AG10803 (cell line): ENCODE data around the gene ASGR1.

Experiments
- DNase-seq: peaks from one replicate; pipeline ENCODE4 v3.0.0; 2010; ENCODE audit warnings: low read depth
- H3K4me3 ChIP-seq: 2 replicates; pipeline ENCODE4 v1.5.1; 2011; ENCODE audit warnings: mild to moderate bottlenecking, low read length, control low read depth
- TF ChIP-seq, protein P1 (sequence below): conservative IDR thresholded peaks from 2 replicates; pipeline ENCODE4 v1.5.1; 2011; ENCODE audit warnings: mild to moderate bottlenecking, low read length, control low read depth, inconsistent platforms

Gene ASGR1

DNA sequence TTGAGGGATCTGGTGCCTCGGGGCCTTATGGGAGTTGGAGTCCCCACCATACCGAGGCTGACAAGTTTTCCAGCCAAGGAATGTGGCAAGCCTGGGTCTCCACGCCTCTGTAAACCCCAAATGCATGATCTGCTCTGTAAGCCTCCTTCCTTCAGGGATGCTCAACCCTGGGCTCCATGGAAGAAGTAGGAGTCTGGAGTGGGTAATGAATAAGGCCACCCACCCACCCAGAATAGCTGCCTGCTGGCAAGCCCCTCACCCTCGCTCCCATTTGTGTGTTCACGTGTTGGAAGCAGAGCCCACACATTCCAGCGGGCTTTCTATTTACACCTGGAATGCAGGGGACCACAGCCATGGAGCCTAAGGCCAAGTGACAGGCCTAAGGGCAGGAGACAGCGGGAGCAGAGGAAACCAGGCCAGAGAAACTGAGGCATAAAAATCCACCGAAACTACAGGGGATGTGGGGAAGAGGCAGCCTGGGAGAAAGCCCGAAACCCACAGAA is 36.0 kb upstream of the ASGR1 start:
- peak overlapping the region; percentile 68 for H3K4me3 ChIP-seq
- TF ChIP-seq, protein P1, sequence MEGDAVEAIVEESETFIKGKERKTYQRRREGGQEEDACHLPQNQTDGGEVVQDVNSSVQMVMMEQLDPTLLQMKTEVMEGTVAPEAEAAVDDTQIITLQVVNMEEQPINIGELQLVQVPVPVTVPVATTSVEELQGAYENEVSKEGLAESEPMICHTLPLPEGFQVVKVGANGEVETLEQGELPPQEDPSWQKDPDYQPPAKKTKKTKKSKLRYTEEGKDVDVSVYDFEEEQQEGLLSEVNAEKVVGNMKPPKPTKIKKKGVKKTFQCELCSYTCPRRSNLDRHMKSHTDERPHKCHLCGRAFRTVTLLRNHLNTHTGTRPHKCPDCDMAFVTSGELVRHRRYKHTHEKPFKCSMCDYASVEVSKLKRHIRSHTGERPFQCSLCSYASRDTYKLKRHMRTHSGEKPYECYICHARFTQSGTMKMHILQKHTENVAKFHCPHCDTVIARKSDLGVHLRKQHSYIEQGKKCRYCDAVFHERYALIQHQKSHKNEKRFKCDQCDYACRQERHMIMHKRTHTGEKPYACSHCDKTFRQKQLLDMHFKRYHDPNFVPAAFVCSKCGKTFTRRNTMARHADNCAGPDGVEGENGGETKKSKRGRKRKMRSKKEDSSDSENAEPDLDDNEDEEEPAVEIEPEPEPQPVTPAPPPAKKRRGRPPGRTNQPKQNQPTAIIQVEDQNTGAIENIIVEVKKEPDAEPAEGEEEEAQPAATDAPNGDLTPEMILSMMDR: no peak
- DNase-seq: no peak

DNA sequence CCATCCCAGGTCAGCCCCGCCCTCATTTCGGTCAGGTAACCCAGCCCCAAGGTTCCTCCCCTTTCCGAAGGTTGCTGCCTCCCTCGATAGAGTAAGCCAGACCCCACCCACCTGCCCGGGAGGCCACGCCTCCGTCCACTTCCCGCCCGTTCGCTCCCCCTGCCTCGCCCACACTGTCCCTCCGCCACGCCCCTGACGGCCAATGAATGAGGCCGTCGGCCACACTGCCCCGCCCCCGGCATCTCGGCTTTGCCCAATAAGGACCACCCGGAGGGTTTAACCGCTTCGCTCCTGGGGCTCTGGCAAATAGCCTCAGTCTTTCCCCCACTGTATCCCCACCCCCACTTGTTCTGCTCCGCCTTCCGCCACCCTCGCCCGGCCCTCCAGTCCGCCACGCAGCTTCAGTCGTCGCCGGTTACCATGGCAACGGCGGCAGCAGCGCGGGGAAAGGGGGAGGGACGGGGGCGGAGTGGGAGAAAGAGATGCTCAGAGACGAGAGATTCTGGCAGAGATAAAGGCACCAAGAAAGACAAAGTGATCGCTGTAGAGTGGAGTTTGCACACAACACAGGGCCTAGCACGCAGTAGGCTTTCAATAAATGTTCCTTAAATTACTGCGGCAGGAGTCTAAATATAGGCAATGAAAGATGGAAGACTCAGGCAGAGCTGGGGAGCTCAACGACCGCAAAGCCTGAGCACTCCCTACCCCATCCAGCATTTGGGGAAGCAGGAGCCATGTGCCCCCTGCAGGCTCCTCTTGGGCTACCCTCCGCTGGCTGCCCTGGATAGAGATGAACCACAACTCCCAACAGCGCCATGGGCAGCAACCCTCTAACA is 35.3 kb upstream of the ASGR1 start:
- TF ChIP-seq, protein P1: peak; percentile 69
- peak overlapping the region; percentile 68 for H3K4me3 ChIP-seq
- peak; percentile 95 for DNase-seq

DNA sequence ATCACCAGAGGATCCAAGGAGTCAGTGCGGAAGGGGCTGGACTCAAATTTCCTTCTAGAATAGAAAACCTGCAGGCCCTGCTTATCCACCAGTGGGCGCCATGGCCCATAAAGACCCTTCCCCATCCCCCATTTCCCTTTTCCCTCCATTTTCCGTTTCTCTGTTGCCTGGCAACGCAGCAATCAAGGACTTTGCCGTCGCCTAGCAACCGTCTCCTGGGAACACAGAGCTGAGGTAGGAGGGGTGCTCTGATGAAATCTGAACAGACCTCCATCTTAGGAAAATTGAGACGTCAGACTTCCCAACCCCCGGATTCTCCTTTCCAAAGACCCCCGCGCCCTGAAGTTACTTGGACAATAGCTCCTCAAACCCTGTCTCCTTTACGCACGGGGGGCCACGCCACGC is 34.7 kb upstream of the ASGR1 start:
- peak overlapping the region; percentile 68 for H3K4me3 ChIP-seq
- TF ChIP-seq, protein P1: peak; percentile 37
- peak; percentile 71 for DNase-seq

DNA sequence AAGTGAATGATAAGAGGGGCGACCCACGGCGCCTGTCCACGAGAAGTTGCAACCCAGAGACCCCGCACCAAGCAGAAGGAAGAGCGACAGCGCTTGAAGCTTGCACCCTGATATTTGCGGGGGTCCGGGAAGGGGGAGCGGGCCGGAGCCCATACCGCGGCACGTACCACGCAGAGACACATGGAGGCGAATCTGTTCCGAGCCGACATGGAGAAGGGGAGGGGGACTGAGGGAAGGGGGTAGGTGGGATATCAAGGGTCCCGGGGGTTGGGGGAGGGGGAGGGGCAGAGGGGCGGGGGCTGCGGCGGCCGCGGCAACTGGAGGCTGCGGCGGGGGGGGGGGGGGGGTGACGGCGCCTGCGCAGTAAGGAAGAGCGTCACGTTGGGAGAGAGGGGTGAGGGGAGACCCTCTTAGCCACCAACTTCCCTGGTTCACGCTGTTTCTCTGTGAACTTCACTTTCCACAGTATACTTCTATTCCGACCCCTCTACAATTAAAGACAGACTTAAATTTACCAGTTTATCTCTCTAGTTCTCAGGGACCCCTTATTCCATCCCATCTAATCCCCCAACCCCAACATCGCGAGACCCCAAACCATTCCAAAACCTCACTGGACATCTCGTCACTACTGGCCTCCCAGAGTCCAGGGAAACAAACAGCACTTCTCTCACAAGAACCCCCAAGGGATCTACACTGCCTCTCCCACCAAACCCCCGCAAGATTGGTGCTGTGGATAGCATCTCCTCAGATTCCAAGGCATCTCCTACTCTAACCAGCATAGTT is 32.5 kb upstream of the ASGR1 start:
- no peak overlapping the region for H3K4me3 ChIP-seq
- DNase-seq: no peak
- TF ChIP-seq, protein P1: no peak

DNA sequence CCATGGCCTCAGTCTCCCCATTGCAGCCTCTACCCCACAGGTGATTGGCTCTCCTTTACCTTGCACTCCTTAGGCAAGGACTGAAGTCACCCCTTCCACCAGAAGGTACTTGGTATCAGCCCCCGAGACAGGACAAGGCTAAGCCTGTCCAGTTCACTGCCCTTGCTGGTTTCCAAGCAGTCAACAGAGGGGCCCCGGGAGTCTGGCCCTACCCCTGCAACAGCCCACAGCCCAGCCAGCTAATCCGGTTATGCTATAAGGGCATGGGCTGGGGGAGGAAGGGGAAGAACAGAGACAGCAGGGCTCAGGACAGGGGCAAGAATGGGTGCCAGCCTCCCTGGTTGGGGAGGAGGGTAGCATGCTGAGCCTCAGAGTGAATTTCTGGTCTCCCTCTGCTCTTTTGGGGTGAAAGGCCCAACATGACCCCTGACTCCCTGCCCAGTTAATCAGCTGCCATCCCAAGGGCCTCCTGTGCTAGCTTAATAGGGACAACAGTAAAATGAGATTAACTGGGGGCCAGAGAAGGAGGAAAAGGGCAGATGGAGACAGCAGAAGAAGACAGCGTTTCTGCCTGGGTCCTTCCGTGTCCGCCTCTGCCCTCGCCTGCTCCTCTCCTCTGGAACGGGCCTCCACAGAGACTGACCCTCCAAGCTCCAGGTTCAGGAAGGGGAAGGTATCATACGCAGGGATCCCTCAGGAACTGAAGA is 29.7 kb upstream of the ASGR1 start:
- no peak overlapping the region for H3K4me3 ChIP-seq
- no peak for DNase-seq
- TF ChIP-seq, protein P1: no peak

DNA sequence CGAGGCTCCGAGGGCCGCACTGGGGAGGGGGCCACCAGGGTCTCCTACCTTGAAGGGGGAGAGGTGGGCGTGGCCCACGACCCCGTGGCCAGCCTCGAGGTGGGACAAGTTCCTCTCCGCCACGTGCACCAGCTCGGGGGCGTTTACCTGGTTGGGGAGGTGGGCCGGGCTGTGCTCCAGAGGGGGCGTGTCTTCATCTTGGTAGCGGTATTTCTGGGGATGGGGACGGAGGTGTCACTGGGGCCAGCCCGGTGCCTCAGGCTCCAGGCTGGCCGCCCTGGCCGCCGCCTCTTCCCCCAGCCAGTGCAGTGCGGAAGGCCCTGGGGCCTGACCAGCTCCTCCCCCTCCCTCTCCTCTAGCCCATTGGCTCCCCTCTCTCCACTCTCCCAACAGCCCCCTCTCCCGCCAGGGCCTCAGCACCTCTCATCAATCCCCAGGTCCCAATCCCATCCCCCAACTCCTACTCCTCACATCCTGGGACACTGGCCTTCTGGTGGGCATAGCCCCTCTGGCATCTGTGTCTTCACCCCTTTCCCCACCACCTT is 28.9 kb upstream of the ASGR1 start:
- TF ChIP-seq, protein P1: no peak
- no peak overlapping the region for H3K4me3 ChIP-seq
- DNase-seq: no peak
